WTC11 (cell line): ENCODE results near the gene FBP1. TPM values are rescaled to one million over a fixed set of nuclear protein-coding genes. Genes with fewer than 3 reads are reported as not detected.

ENCODE experiments used
- ATAC-seq: fragments of 200-7000 bp; cut with Tn5 transposase; 2 replicates; pipeline ENCODE4 v1.10.0; 2021; ENCODE audit warnings: mild to moderate bottlenecking, moderate library complexity
- CTCF ChIA-PET: fragments of 300-600 bp; sonication (Branson Sonifier 250); formaldehyde crosslinking; loops from one replicate; lab custom pipeline; 2021; ENCODE audit warnings: antibody characterized with exemption; lab: Charles Lee
- POLR2A ChIA-PET: fragments of 350-600 bp; sonication (Branson Sonifier 250); formaldehyde crosslinking; loops from one replicate; lab custom pipeline; 2021; ENCODE audit warnings: antibody characterized with exemption; lab: Charles Lee
- DNase-seq: peaks from one replicate; pipeline ENCODE4 v3.0.0; 2021; ENCODE audit warnings: low spot score
- H3K27ac Mint-ChIP-seq: 2 replicates; pipeline ENCODE4 v1.8.0; 2021; ENCODE audit warnings: mixed read lengths
- H3K27me3 Mint-ChIP-seq: 2 replicates; pipeline ENCODE4 v1.8.0; 2021; ENCODE audit warnings: low read depth, mild to moderate bottlenecking, moderate library complexity, mixed read lengths
- H3K36me3 Mint-ChIP-seq: 2 replicates; pipeline ENCODE4 v1.8.0; 2021; ENCODE audit warnings: mixed read lengths
- H3K4me1 Mint-ChIP-seq: 2 replicates; pipeline ENCODE4 v1.8.0; 2022; ENCODE audit warnings: mixed read lengths
- H3K4me3 Mint-ChIP-seq: 2 replicates; pipeline ENCODE4 v1.8.0; 2021; ENCODE audit warnings: mild to moderate bottlenecking, moderate library complexity, mixed read lengths
- H3K9me3 Mint-ChIP-seq: 2 replicates; pipeline ENCODE4 v1.8.0; 2021; ENCODE audit warnings: mixed read lengths
- ATF3 ChIP-seq: sonication (generic); formaldehyde crosslinking; conservative IDR thresholded peaks from 2 replicates; pipeline ENCODE4 v1.8.1; 2022; ENCODE audit warnings: mild to moderate bottlenecking, missing genetic modification reagents
- CTCF ChIP-seq: fragments of 200-600 bp; IDR thresholded peaks from 2 replicates; pipeline ENCODE4 v1.8.0; 2022; ENCODE audit warnings: antibody characterized with exemption
- ETV6 ChIP-seq: sonication (generic); formaldehyde crosslinking; IDR thresholded peaks from 2 replicates; pipeline ENCODE4 v1.8.1; 2022; ENCODE audit warnings: mild to moderate bottlenecking, missing genetic modification reagents
- GTF2I ChIP-seq: fragments of 250-450 bp; sonication (Bioruptor Pico); conservative IDR thresholded peaks from 2 replicates; pipeline ENCODE4 v1.4.0; 2021; ENCODE audit warnings: mild to moderate bottlenecking
- MXD4 ChIP-seq: fragments of 250-450 bp; sonication (Bioruptor Pico); IDR thresholded peaks from 2 replicates; pipeline ENCODE4 v1.8.0; 2021; ENCODE audit warnings: mild to moderate bottlenecking, moderate library complexity, borderline replicate concordance
- NR3C1 ChIP-seq: sonication (generic); formaldehyde crosslinking; conservative IDR thresholded peaks from 2 replicates; pipeline ENCODE4 v1.8.1; 2023; ENCODE audit warnings: low read depth, mild to moderate bottlenecking, missing genetic modification reagents
- OVOL2 ChIP-seq: fragments of 250-450 bp; sonication (Bioruptor Pico); IDR thresholded peaks from 2 replicates; pipeline ENCODE4 v1.9.0; 2021; ENCODE audit warnings: mild to moderate bottlenecking, borderline replicate concordance
- PRRX2 ChIP-seq: fragments of 250-450 bp; sonication (Bioruptor Pico); IDR thresholded peaks from 2 replicates; pipeline ENCODE4 v1.8.0; 2021; ENCODE audit warnings: mild to moderate bottlenecking
- ZBTB21 ChIP-seq: sonication (generic); formaldehyde crosslinking; IDR thresholded peaks from 2 replicates; pipeline ENCODE4 v1.8.1; 2023; ENCODE audit warnings: mild to moderate bottlenecking, missing genetic modification reagents, borderline replicate concordance
- ZNF281 ChIP-seq: sonication (generic); formaldehyde crosslinking; IDR thresholded peaks from 2 replicates; pipeline ENCODE4 v1.8.0; 2023; ENCODE audit warnings: mild to moderate bottlenecking, missing genetic modification reagents
- ZNF317 ChIP-seq: sonication (generic); formaldehyde crosslinking; IDR thresholded peaks from 2 replicates; pipeline ENCODE4 v1.8.1; 2023; ENCODE audit warnings: low read depth, mild to moderate bottlenecking, moderate library complexity, missing genetic modification reagents, borderline replicate concordance
- ZNF512 ChIP-seq: sonication (generic); formaldehyde crosslinking; IDR thresholded peaks from 2 replicates; pipeline ENCODE4 v1.8.1; 2022; ENCODE audit warnings: missing genetic modification reagents, borderline replicate concordance
- total RNA-seq: library from RNA; stranded (reverse); gene quantifications from 3 replicates; pipeline ENCODE4 v1.2.3, GENCODE V29; 2021
- TF ChIP-seq, protein P1 (sequence below): sonication (generic); formaldehyde crosslinking; IDR thresholded peaks from 2 replicates; pipeline ENCODE4 v1.8.1; 2022; ENCODE audit warnings: low read depth, missing genetic modification reagents, borderline replicate concordance
- TF ChIP-seq, protein P2 (sequence below): sonication (generic); formaldehyde crosslinking; IDR thresholded peaks from 2 replicates; pipeline ENCODE4 v1.8.0; 2022; ENCODE audit warnings: mild to moderate bottlenecking, missing genetic modification reagents
- TF ChIP-seq, protein P3 (sequence below): fragments of 250-450 bp; sonication (Bioruptor Pico); IDR thresholded peaks from 2 replicates; pipeline ENCODE4 v2.1.2; 2022; ENCODE audit warnings: mild to moderate bottlenecking, moderate library complexity
- TF ChIP-seq, protein P4 (sequence below): sonication (generic); formaldehyde crosslinking; IDR thresholded peaks from 2 replicates; pipeline ENCODE4 v1.8.1; 2023; ENCODE audit warnings: mild to moderate bottlenecking, missing genetic modification reagents, borderline replicate concordance
- TF ChIP-seq, protein P5 (sequence below): sonication (generic); formaldehyde crosslinking; IDR thresholded peaks from 2 replicates; pipeline ENCODE4 v1.8.0; 2022; ENCODE audit warnings: mild to moderate bottlenecking, missing genetic modification reagents
- TF ChIP-seq, protein P6 (sequence below): sonication (generic); formaldehyde crosslinking; IDR thresholded peaks from 2 replicates; pipeline ENCODE4 v1.8.1; 2022; ENCODE audit warnings: mild to moderate bottlenecking, missing genetic modification reagents, moderate library complexity, borderline replicate concordance

Gene FBP1
- total RNA-seq, 1 experiment from 2014 or later = 6.4 TPM

DNA sequence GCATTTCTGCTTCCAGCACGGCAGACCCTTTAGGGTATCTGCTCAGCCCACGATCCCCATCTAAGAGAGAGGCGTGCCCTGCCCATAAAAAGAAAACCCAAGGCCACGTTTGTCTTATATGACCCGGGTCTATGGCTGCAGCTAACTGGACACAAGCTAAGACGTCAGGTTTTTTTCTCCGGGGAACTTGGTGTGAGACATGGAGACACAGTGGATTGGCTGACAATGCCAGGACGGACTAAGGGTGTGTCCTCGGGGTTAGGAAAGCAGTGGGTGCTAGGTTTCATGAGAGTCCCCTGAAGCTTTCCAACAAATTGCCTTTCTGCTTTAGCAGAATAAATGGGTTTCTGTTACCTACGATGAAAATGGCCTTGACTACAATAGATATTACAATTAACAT, 38.6 kb downstream of the FBP1 start:
- peaks cover 9% of the 10 kb centered on the region for H3K4me1 Mint-ChIP-seq
- no peaks in the 10 kb centered on the region for H3K27me3 Mint-ChIP-seq
- 0 out of 2 replicates have a peak, but pooled peaks cover 2% of the 10 kb centered on the region for H3K9me3 Mint-ChIP-seq
- CTCF ChIA-PET = interaction anchor here (1.5 kb wide), 1 partner anchor 46 kb away, joined by 8 read pairs; the partner anchor contains the start of gene PCAT7
- H3K36me3 Mint-ChIP-seq = no peaks in the 10 kb centered on the region
- DNase-seq = no peak
- ATAC-seq = no peak
- POLR2A ChIA-PET = no interaction called here
- no peak overlapping the region for H3K4me3 Mint-ChIP-seq
- H3K27ac Mint-ChIP-seq = no peak overlapping the region
- TF ChIP-seq, protein P1, sequence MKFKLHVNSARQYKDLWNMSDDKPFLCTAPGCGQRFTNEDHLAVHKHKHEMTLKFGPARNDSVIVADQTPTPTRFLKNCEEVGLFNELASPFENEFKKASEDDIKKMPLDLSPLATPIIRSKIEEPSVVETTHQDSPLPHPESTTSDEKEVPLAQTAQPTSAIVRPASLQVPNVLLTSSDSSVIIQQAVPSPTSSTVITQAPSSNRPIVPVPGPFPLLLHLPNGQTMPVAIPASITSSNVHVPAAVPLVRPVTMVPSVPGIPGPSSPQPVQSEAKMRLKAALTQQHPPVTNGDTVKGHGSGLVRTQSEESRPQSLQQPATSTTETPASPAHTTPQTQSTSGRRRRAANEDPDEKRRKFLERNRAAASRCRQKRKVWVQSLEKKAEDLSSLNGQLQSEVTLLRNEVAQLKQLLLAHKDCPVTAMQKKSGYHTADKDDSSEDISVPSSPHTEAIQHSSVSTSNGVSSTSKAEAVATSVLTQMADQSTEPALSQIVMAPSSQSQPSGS (CRISPR knock-in tag) = no peak
- TF ChIP-seq, protein P2, sequence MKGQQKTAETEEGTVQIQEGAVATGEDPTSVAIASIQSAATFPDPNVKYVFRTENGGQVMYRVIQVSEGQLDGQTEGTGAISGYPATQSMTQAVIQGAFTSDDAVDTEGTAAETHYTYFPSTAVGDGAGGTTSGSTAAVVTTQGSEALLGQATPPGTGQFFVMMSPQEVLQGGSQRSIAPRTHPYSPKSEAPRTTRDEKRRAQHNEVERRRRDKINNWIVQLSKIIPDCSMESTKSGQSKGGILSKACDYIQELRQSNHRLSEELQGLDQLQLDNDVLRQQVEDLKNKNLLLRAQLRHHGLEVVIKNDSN = no peak
- no peak for TF ChIP-seq ZBTB21
- TF ChIP-seq ATF3 = no peak
- TF ChIP-seq MXD4 (CRISPR knock-in tag) = no peak
- no peak for TF ChIP-seq ETV6 (CRISPR knock-in tag)
- TF ChIP-seq GTF2I (CRISPR knock-in tag) = no peak
- no peak for TF ChIP-seq ZNF317
- no peak for TF ChIP-seq PRRX2
- TF ChIP-seq ZNF512 = no peak
- TF ChIP-seq, protein P3, sequence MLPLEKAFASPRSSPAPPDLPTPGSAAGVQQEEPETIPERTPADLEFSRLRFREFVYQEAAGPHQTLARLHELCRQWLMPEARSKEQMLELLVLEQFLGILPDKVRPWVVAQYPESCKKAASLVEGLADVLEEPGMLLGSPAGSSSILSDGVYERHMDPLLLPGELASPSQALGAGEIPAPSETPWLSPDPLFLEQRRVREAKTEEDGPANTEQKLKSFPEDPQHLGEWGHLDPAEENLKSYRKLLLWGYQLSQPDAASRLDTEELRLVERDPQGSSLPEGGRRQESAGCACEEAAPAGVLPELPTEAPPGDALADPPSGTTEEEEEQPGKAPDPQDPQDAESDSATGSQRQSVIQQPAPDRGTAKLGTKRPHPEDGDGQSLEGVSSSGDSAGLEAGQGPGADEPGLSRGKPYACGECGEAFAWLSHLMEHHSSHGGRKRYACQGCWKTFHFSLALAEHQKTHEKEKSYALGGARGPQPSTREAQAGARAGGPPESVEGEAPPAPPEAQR (CRISPR knock-in tag) = no peak
- TF ChIP-seq, protein P4, sequence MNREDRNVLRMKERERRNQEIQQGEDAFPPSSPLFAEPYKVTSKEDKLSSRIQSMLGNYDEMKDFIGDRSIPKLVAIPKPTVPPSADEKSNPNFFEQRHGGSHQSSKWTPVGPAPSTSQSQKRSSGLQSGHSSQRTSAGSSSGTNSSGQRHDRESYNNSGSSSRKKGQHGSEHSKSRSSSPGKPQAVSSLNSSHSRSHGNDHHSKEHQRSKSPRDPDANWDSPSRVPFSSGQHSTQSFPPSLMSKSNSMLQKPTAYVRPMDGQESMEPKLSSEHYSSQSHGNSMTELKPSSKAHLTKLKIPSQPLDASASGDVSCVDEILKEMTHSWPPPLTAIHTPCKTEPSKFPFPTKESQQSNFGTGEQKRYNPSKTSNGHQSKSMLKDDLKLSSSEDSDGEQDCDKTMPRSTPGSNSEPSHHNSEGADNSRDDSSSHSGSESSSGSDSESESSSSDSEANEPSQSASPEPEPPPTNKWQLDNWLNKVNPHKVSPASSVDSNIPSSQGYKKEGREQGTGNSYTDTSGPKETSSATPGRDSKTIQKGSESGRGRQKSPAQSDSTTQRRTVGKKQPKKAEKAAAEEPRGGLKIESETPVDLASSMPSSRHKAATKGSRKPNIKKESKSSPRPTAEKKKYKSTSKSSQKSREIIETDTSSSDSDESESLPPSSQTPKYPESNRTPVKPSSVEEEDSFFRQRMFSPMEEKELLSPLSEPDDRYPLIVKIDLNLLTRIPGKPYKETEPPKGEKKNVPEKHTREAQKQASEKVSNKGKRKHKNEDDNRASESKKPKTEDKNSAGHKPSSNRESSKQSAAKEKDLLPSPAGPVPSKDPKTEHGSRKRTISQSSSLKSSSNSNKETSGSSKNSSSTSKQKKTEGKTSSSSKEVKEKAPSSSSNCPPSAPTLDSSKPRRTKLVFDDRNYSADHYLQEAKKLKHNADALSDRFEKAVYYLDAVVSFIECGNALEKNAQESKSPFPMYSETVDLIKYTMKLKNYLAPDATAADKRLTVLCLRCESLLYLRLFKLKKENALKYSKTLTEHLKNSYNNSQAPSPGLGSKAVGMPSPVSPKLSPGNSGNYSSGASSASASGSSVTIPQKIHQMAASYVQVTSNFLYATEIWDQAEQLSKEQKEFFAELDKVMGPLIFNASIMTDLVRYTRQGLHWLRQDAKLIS (CRISPR knock-in tag) = no peak
- no peak for TF ChIP-seq CTCF

GRCh38 chr9:94600258-94600657, 39.1 kb downstream of the FBP1 start:
- no peak overlapping the region for H3K27ac Mint-ChIP-seq
- TF ChIP-seq, protein P5, sequence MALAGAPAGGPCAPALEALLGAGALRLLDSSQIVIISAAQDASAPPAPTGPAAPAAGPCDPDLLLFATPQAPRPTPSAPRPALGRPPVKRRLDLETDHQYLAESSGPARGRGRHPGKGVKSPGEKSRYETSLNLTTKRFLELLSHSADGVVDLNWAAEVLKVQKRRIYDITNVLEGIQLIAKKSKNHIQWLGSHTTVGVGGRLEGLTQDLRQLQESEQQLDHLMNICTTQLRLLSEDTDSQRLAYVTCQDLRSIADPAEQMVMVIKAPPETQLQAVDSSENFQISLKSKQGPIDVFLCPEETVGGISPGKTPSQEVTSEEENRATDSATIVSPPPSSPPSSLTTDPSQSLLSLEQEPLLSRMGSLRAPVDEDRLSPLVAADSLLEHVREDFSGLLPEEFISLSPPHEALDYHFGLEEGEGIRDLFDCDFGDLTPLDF (CRISPR knock-in tag) = no peak
- TF ChIP-seq GTF2I (CRISPR knock-in tag) (no peak), OVOL2 (CRISPR knock-in tag) (no peak), ZNF281 (CRISPR knock-in tag) (no peak), NR3C1 (no peak)
- TF ChIP-seq, protein P6, sequence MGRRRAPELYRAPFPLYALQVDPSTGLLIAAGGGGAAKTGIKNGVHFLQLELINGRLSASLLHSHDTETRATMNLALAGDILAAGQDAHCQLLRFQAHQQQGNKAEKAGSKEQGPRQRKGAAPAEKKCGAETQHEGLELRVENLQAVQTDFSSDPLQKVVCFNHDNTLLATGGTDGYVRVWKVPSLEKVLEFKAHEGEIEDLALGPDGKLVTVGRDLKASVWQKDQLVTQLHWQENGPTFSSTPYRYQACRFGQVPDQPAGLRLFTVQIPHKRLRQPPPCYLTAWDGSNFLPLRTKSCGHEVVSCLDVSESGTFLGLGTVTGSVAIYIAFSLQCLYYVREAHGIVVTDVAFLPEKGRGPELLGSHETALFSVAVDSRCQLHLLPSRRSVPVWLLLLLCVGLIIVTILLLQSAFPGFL (CRISPR knock-in tag) = no peak

More at GRCh38 chr9:94600258-94600657, 39.1 kb downstream of the FBP1 start:
- Mint-ChIP-seq H3K27me3 (no peaks in the 10 kb centered on the region), H3K4me1 (peaks cover 9% of the 10 kb centered on the region), H3K4me3 (no peak overlapping the region), H3K36me3 (no peaks in the 10 kb centered on the region), H3K9me3 (0 out of 2 replicates have a peak, but pooled peaks cover 2% of the 10 kb centered on the region)
- ATAC-seq (no peak), DNase-seq (no peak)
- ChIA-PET POLR2A (no interaction called here), CTCF (interaction anchor here (1.5 kb wide), 1 partner anchor 45 kb away, joined by 8 read pairs; the partner anchor contains the start of gene PCAT7)
